Psoas muscle (tissue), 8 donors: Measurements from ENCODE around the gene NFATC1. TPM values are rescaled to one million over a fixed set of nuclear protein-coding genes. Genes with fewer than 3 reads are reported as not detected.

Experiments used
- ATAC-seq, 4 donors: fragments of 200-7000 bp; cut with Tn5 transposase; one replicate each; pipeline ENCODE4 v1.9.1; 2020; ENCODE audit warnings: moderate library complexity in 3 of 4, mild to moderate bottlenecking in 2 of 4
- DNase-seq, 2 donors: peaks; one replicate each; pipeline ENCODE4 v3.0.0-alpha.2; 2020
- H3K27ac ChIP-seq: fragments of 200-600 bp; one replicate; pipeline ENCODE4 v1.8.0; 2022
- H3K27me3 ChIP-seq, 3 donors: fragments of 200-600 bp in 1 of 3; one replicate each; pipeline versions ENCODE4 v1.6.1 to v1.8.0; 2013 to 2022; ENCODE audit warnings: low read length in 2 of 3, mild to moderate bottlenecking in 2 of 3, moderate library complexity in 1 of 3; ENCODE audit not compliant: insufficient read depth in 3 of 3
- H3K36me3 ChIP-seq, 2 donors: fragments of 200-600 bp in 1 of 2; one replicate each; pipeline versions ENCODE4 v1.6.1 to v1.8.0; 2013 to 2022; ENCODE audit warnings: low read depth in 1 of 2, mild to moderate bottlenecking in 1 of 2, moderate library complexity in 1 of 2; ENCODE audit not compliant: insufficient read depth in 1 of 2
- H3K4me1 ChIP-seq: fragments of 200-600 bp; one replicate; pipeline ENCODE4 v1.8.0; 2022
- H3K4me3 ChIP-seq: fragments of 200-600 bp; one replicate; pipeline ENCODE4 v1.8.0; 2022; ENCODE audit warnings: mild to moderate bottlenecking
- H3K9me3 ChIP-seq: fragments of 200-600 bp; one replicate; pipeline ENCODE4 v1.8.0; 2022
- WGBS, 3 donors: extraction: QIAGEN DNeasy Blood & Tissue Kit; methylation state at CpG; one replicate each; pipeline versions ENCODE4 v1.1.6 to v1.1.7; 2013; 5-methylcytosine and 5-hydroxymethylcytosine counted together
- intact Hi-C, 2 donors: fragments of 100-400 bp; cut with DNase I; formaldehyde crosslinking; loops; one replicate each; pipeline versions ENCODE4 v1.11.0 to v1.14.2; 2022
- polyA plus RNA-seq, 3 donors: library from polyadenylated mRNA; stranded (reverse); fragments of 200-250 nt; gene quantifications; one replicate each; pipeline ENCODE4 v1.2.3, GENCODE V29; 2013
- total RNA-seq, 4 donors: library from RNA; stranded (reverse); fragmentation: NEBNext Ultra II Directional in 2 of 4; extraction: Animal tissue kit (Norgen Biotek cat#: 25700) in 2 of 4; gene quantifications; one replicate each; pipeline versions ENCODE4 v1.2.1 to v1.2.4, GENCODE V29; 2021 to 2023
- TF ChIP-seq, protein P1 (sequence below): fragments of 200-600 bp; IDR thresholded peaks from one replicate; pipeline ENCODE4 v1.8.0; 2022; ENCODE audit warnings: antibody characterized with exemption
- donor health status: healthy with polysubstance abuse.
- donor health status: DM: no; HTN: no; CAD: no; lungs with moderate emphysema.
- donor health status: Bipolar disorder and iron deficiency.
- donor health status: healthy.
- donor health status: DM: yes; HTN: yes; CAD: no.
- donor health status: DM: no; HTN: no; CAD: no.
- donor health status: DM: no; HTN: no; CAD: no.
- donor health status: DM: yes; HTN: yes; CAD: no.

Gene NFATC1
- total and polyA plus RNA-seq, 7 donors: 3.0 to 28.7 (median 21.0) TPM

DNA sequence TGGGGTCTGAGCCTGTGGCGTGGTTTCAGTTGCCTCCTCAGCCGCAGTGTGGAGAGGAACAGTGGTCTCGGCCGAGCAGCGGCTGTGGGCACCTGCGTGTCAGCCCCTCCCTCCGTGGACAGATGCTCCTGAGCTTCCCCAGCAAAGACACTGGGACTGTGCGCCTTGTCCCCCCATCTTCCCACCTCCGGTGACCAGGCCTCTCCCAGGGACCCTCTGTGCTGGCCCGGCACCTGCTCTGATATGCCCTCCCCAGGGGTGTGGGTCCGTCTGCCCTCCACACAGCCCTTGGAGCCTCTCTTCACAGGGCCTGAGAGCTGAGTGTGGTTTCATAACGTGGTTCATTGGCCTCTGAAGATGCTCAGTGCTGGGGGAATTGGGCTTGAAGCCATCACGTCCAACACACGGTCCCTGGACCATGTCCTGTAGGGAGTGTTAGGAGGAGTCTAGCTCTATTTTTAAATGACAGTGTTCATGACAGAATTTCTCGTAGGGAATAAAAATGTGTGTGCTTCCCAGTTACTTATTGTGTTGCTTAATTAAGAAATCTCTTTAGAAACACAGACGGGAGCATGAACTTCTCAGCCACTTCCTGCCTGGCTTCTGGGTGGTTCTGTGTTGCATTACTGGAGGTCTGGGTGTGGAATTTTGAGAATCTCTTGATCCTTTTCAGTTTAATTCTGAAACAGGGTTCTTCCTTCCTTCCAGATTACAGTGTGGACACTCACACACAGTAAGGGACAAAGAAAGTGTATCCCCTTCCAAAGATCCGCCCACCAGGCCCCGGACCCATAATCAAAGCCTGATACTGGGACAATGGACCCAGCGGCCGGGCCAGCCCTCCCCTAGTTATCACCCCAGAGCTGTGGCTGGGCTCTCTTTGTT lies 110.7 kb downstream of the NFATC1 start:
- Histone ChIP-seq H3K9me3 (no peaks in the 10 kb centered on the region), H3K27ac (peak overlapping the region; percentile 95), H3K4me3 (peak overlapping the region; percentile 73), H3K4me1 (peaks cover 27% of the 10 kb centered on the region), H3K27me3 (no peaks in the 10 kb centered on the region), H3K36me3 (peaks cover 0 to 6% of the 10 kb centered on the region in 2 donors)
- intact Hi-C loops: loop anchor here in 1 of 2 donors (5.0 to 10.0 kb wide), 2 partner anchors 58 to 104 kb away; no protein-coding TSS in a partner anchor
- peak; percentile 58 to 78 for DNase-seq
- ATAC-seq: peak; percentile 34 to 56 (median 48)
- TF ChIP-seq, protein P1, sequence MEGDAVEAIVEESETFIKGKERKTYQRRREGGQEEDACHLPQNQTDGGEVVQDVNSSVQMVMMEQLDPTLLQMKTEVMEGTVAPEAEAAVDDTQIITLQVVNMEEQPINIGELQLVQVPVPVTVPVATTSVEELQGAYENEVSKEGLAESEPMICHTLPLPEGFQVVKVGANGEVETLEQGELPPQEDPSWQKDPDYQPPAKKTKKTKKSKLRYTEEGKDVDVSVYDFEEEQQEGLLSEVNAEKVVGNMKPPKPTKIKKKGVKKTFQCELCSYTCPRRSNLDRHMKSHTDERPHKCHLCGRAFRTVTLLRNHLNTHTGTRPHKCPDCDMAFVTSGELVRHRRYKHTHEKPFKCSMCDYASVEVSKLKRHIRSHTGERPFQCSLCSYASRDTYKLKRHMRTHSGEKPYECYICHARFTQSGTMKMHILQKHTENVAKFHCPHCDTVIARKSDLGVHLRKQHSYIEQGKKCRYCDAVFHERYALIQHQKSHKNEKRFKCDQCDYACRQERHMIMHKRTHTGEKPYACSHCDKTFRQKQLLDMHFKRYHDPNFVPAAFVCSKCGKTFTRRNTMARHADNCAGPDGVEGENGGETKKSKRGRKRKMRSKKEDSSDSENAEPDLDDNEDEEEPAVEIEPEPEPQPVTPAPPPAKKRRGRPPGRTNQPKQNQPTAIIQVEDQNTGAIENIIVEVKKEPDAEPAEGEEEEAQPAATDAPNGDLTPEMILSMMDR: no peak
- WGBS, 3 donors: 58 to 62% (median 60%) methylated on average over 20 of the region's 20 CpGs

DNA sequence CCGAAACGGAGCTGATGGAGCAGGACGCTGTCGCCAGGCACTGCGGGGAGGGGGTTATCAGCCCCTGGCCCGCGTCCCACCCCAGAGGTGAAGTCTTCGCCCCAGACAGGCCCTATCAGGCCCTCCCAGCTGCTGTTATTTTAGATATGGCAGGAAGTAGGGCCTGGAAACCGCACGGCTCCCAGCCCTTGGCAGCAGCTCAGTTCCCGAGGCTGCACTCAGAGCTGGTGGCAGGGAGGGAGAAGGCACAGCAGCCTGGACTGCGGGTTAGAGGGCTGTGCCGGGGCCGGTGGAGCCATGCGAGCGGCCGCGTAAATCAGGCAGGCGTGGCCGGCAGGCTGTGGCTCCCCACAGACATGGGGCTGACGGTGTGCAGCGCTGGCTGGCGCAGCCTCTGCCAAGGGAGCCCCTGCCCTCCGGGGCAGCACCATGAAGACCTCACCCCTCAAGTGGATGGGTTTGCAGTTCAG lies 111.4 kb downstream of the NFATC1 start:
- Histone ChIP-seq H3K36me3 (peaks cover 0 to 8% of the 10 kb centered on the region in 2 donors), H3K27ac (peak overlapping the region; percentile 95), H3K4me3 (peak overlapping the region; percentile 73), H3K27me3 (no peaks in the 10 kb centered on the region), H3K4me1 (peaks cover 27% of the 10 kb centered on the region), H3K9me3 (no peaks in the 10 kb centered on the region)
- 3 to 6% (median 5%) methylated on average over 23 to 24 of the region's 24 CpGs for WGBS, 3 donors
- intact Hi-C loops: loop anchor here in 1 of 2 donors (5.0 to 10.0 kb wide), 2 partner anchors 58 to 105 kb away; no protein-coding TSS in a partner anchor
- peak; percentile 71 to 81 for DNase-seq
- ATAC-seq: peak; percentile 86 to 91 (median 86)
- TF ChIP-seq, protein P1: no peak

DNA sequence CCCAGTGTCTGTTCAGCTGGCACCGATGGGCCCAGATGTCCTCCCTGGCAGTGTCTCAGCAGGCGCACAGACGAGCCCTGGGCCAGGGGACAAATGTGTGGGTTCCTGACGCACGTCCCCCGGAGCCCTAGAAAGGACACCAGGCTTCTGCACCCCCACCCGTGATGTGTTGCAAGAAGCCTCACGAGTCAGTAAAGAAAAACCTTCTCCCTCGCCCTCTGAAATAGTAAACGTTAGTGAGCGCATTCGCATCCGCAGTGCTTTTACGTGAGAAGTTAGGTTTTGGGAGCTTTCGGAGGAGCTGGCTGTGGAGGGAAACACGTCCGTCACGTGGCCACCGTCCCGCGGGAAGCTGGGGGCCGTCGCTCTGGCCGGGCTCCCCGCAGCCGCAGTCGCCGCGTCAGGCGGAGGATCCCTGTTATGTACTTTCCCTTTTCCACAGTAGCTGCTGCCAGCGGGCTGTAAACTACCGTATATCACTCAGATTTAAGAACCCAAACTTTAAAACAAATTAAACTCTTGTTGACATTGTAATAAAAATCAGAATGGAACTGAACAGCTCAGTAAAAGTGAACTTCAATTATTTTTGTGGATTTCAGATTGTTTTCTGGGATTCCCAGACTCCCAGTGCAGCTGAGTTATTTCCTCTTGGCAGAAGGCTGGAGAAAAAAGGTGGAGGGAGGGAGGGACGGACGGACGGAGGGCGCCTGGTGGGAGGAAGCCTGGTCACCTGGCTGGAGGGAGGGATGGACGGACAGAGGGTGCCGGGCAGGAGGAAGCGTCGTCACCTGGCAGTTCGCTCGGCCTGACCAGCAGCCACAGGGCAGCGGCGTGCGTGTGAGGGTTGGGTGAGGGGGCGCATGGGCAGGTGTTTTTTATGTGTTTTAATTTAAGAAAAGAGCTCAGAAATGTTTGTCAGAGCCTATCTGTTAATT lies 112.1 kb downstream of the NFATC1 start:
- H3K4me3 ChIP-seq: peak overlapping the region; percentile 73
- WGBS, 3 donors: 5 to 10% (median 6%) methylated on average over 46 of the region's 46 CpGs
- peak; percentile 78 to 87 for DNase-seq
- no peaks in the 10 kb centered on the region for H3K9me3 ChIP-seq
- no peaks in the 10 kb centered on the region for H3K27me3 ChIP-seq
- peaks cover 2 to 15% of the 10 kb centered on the region in 2 donors for H3K36me3 ChIP-seq
- H3K27ac ChIP-seq: peak overlapping the region; percentile 95
- peaks cover 27% of the 10 kb centered on the region for H3K4me1 ChIP-seq
- peak; percentile 73 to 90 (median 78) for ATAC-seq
- TF ChIP-seq, protein P1: no peak
- intact Hi-C loops: loop anchor here in 1 of 2 donors (5.0 to 10.0 kb wide), 2 partner anchors 57 to 106 kb away; no protein-coding TSS in a partner anchor
